Measurements from ENCODE around the gene TFAP2E.
A peak's percentile ranks its signal among the peaks of the same experiment; 100 is the strongest.

The TFAP2E gene

GRCh38 chr1:35597870-35598269 lies 24.8 kb downstream of the TFAP2E start:
- no peak for DNase-seq

DNA sequence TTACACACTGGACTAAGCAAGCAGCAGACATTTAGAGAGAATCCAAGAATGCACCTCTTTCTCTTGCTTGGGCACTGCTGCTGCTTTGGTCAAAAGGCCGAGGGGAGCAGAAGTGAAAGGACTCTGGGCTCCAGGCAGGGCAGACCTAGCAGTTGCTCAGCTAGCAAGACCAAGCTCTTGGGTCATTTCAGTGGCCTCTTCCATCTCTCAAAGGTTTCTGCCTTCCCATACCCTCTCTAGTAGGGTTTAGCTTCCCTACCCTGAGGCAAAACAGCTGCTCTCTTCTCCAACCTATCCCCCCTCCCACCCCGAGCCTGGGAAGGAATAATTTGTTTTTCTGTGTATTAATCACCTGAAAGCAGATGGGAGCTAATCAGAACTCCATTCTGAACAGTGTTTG lies 25.8 kb downstream of the TFAP2E start:
- peak in 2 of 3 experiments; percentile 24 to 66 for DNase-seq

DNA sequence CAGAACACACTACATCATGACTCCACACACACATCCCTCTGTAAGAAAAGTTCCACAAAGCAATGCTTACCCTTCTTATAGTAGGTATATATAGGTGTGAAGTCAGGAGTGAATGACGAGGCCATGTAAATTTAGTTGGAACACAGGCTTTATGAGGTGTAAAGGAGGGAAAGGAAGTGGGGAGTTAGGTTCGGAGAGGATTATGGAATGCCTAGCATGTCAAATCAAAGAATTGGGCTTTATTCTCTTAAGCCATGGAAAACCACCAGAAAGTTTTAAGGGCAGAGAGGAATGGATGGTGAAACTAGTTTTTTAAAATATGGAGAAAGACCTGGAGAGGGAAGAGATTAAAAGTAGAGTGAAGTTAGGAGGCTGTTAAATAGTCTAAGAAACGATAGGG lies 26.3 kb downstream of the TFAP2E start:
- no peak for DNase-seq

- DNase-seq = peak in 2 of 3 experiments; percentile 14 to 70
Observed at GRCh38 chr1:35600593-35600992, 27.5 kb downstream of the TFAP2E start.

GRCh38 chr1:35603468-35603867 lies 30.4 kb downstream of the TFAP2E start:
- DNase-seq = no peak

DNA sequence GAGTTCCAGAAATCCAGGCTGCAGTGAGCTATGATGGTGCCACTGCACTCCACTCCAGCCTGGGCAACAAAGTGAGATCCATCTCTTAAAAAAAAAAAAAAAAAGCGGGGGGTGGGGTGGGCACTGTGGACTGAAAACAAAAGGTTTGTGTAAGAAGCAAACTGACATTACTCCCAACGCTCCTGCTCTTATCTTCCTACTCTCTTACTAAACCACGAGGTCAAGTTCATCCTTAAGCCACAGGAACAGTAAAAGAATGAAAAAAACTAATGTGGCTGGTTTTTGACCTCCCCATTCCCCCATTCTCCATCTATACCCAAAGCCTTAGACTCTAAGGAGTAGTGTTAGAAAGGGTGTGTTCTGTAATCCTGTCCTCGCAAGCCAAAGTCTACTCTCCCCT lies 30.8 kb downstream of the TFAP2E start:
- no peak for DNase-seq

GRCh38 chr1:35605071-35605866 lies 32.2 kb downstream of the TFAP2E start:
- DNase-seq = no peak

DNA sequence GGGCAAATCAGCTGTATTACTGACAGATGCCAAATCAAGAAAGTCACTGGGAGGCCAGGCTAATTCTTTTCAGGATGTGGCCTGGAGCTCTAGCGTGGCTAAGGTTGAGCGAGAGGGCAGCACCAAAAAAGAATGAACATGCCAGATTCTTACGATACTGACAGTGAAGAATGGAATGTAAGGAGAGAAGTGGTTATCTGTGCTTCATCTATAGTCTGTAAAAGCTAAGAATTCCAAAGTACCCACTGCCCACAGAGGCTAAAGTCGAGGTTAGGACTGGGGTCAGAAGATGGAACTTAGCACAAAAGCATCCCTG lies 32.7 kb downstream of the TFAP2E start:
- DNase-seq = no peak

DNA sequence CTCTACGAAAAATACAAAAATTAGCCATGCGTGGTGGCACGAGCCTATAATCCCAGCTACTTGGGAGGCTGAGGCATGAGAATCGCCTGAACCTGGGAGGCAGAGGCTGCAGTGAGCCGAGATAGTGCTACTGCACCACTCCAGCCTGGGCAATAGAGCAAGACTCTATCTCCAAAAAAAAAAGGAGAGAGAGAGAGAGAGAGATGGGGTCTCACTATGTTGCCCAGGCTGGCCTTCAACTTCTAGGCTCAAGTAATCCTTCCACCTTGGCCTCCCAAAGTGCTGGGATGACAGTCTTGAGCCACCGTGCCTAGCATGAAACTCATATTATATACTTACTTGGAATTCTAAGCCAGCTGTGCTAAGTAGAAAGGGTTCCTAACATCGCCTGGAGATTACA lies 38.5 kb downstream of the TFAP2E start:
- DNase-seq = no peak

GRCh38 chr1:35615440-35615839 lies 42.3 kb downstream of the TFAP2E start:
- no peak for DNase-seq

GRCh38 chr1:35619237-35620121 lies 46.4 kb downstream of the TFAP2E start:
- no peak for DNase-seq

GRCh38 chr1:35622510-35623178 lies 49.5 kb downstream of the TFAP2E start:
- DNase-seq = peak in 2 of 3 experiments; percentile 46 to 65

- no peak for DNase-seq
Observed at GRCh38 chr1:35623832-35624231, 50.7 kb downstream of the TFAP2E start.

GRCh38 chr1:35629051-35629450 lies 55.9 kb downstream of the TFAP2E start:
- DNase-seq = peak in 2 of 3 experiments; percentile 39 to 68

- no peak for DNase-seq
Observed at GRCh38 chr1:35631396-35631795, 58.3 kb downstream of the TFAP2E start.

DNA sequence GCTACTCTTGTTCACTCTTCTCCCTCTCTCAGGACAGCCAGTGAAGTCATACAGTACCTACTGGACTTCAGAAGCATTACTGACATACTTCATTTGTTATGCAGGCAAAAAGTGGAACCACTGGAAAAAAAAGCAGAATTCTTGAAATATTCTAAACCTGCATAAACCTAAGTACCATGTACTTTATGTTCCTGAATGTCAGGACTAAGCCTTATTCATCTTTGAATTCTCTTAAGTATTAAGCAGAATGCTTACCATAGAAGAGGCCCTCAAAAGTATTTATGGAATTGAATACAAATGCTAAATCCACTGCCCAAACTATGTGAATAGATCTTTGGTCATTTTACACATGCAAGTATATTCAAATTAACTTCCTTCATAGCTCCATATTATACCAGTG lies 60.4 kb downstream of the TFAP2E start:
- no peak for DNase-seq

GRCh38 chr1:35637401-35637809 lies 64.3 kb downstream of the TFAP2E start:
- DNase-seq = peak in 1 of 3 experiments; percentile 10

DNA sequence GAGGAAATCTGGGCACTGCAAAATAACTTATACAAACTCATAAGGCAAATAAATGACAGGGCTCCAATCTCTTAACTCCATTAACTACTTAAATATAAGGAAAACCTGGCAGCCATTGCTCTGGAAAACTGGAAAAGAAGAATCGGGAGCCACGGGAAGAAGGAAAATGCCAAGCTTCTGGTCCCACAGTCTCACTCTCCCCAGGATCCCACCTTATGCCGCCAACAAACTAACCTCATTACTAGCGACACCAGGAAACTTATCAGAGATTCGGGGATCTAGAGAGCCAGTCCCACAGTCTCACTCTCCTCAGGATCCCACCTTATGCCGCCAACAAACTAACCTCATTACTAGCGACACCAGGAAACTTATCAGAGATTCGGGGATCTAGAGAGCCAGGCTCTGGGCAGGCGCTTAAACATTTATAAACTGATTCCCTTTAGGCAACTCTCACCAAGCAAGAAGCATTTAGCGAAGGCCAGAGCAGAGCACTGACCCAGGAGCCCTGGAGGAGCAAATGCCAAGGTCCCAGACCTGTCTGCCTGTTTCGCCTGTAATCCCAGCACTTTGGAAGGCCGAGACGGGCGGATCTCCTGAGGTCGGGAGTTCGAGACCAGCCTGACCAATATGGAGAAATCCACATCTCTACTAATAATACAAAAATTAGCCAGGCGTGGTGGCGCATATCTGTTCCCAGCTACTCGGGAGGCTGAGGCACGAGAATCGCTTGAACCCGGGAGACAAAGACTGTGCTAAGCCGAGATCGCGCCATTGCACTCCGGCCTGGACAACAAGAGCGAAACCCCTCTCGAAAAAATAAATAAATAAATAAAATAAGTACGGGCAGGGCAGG lies 67.5 kb downstream of the TFAP2E start:
- no peak for DNase-seq

DNA sequence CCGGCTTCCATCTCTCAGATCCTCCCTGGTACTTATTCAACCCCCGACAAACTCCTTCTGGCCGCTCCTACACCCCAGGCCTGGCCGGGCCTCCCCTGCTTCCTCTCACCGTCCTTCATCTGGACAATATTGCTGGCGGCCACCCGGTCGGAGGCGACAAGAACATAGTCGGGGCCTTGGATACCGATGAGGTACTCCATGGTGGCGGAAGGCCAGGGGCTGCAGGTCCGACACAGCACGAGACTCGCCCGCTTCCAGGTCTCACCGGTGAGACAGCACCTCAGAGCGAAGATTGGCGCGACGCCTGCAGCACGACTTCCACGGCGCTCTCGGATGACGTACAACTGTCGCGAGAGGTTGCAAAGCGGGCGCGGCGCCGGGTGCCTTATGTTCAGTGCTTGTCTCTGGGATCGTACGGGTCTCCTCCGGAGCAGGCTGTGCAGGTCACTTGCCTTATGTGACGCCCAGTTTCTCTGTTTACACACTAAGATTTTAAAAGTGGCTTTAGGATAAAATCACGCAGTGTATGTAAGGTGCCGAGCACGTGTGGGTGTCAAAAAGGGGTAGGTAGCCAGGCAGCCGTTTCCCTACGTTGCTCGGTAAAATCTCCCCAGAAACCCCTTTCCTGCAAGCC lies 68.2 kb downstream of the TFAP2E start, which contains the start of gene PSMB2:
Gene PSMB2 (minus strand): TSS at position 294 of the 634 bp plus-strand sequence. CDS start 94 bp downstream, at position 200.
- peak; percentile 94 to 97 (median 97) for DNase-seq

DNA sequence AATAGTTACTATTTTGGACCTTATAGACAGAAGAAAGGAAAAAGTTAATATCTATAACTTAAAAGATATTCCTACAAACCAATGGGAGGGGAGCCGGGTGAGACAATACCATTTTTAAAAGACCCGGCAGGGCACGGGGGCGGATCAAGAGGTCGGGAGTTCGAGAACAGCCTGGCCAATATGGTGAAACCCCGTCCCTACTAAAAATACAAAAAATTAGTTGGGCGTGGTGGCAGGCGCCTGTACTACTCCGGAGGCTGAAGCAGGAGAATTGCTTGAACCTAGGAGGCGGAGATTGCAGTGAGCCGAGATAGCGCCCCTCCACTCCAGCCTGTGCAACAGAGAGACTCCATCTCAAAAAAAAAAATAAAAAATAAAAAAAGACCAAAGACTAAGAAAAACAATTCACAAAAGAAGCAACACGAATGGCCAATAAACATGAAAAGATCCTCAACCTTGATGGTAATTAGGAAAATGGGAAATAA lies 69.4 kb downstream of the TFAP2E start:
- DNase-seq = peak in 1 of 3 experiments; percentile 10

GRCh38 chr1:35644204-35644603 lies 71.1 kb downstream of the TFAP2E start:
- DNase-seq = peak in 2 of 3 experiments; percentile 4 to 47
